HepG2 (cell line): ENCODE results near the gene GPSM1. TPM values are rescaled to one million over a fixed set of nuclear protein-coding genes. Genes with fewer than 3 reads are reported as not detected.

Experiments
- CENPT ChIP-seq: sonication (generic); formaldehyde crosslinking; IDR thresholded peaks from 2 replicates; pipeline ENCODE4 v1.8.0; 2022; ENCODE audit warnings: low read depth, mild to moderate bottlenecking, moderate library complexity, missing genetic modification reagents
- CHCHD3 ChIP-seq: sonication (generic); formaldehyde crosslinking; IDR thresholded peaks from 2 replicates; pipeline ENCODE4 v1.8.0; 2022; ENCODE audit warnings: mild to moderate bottlenecking, missing genetic modification reagents, moderate library complexity
- FLYWCH1 ChIP-seq: sonication (generic); formaldehyde crosslinking; IDR thresholded peaks from 2 replicates; pipeline ENCODE4 v1.8.1; 2023; ENCODE audit warnings: mild to moderate bottlenecking, missing genetic modification reagents
- GRHL1 ChIP-seq: sonication (generic); formaldehyde crosslinking; conservative IDR thresholded peaks from 2 replicates; pipeline ENCODE4 v1.8.0; 2022; ENCODE audit warnings: missing genetic modification reagents
- HOXA7 ChIP-seq: sonication (generic); formaldehyde crosslinking; IDR thresholded peaks from 2 replicates; pipeline ENCODE4 v1.8.1; 2022; ENCODE audit warnings: mild to moderate bottlenecking, missing genetic modification reagents, moderate library complexity
- KDM1A ChIP-seq: IDR thresholded peaks from 2 replicates; pipeline ENCODE4 v1.6.1; 2016; ENCODE audit warnings: missing compliant biosample characterization
- PLRG1 ChIP-seq: fragments of 450-650 bp; conservative IDR thresholded peaks from 2 replicates; pipeline ENCODE4 v1.6.1; 2016
- RARG ChIP-seq: sonication (generic); formaldehyde crosslinking; IDR thresholded peaks from 2 replicates; pipeline ENCODE4 v1.4.0; 2020; ENCODE audit warnings: low read depth, mild to moderate bottlenecking, missing genetic modification reagents
- REL ChIP-seq: sonication (generic); formaldehyde crosslinking; conservative IDR thresholded peaks from 2 replicates; pipeline ENCODE4 v1.8.0; 2022; ENCODE audit warnings: mild to moderate bottlenecking, missing genetic modification reagents, moderate library complexity
- REXO4 ChIP-seq: sonication (generic); formaldehyde crosslinking; IDR thresholded peaks from 2 replicates; pipeline ENCODE4 v1.8.0; 2022; ENCODE audit warnings: missing genetic modification reagents, mild to moderate bottlenecking, borderline replicate concordance
- TEAD2 ChIP-seq: sonication (generic); formaldehyde crosslinking; IDR thresholded peaks from 2 replicates; pipeline ENCODE4 v1.9.0; 2021; ENCODE audit warnings: missing genetic modification reagents
- TEF ChIP-seq: sonication (generic); formaldehyde crosslinking; IDR thresholded peaks from 2 replicates; pipeline ENCODE4 v1.5.0; 2020; ENCODE audit warnings: missing genetic modification reagents
- UBTF ChIP-seq: sonication (generic); formaldehyde crosslinking; IDR thresholded peaks from 2 replicates; pipeline ENCODE4 v1.4.0; 2020; ENCODE audit warnings: mild to moderate bottlenecking, missing genetic modification reagents
- ZGPAT ChIP-seq: IDR thresholded peaks from 2 replicates; pipeline ENCODE4 v1.6.1; 2016; ENCODE audit warnings: mild to moderate bottlenecking
- ZKSCAN1 ChIP-seq: fragments of 150-350 bp; IDR thresholded peaks from 2 replicates; pipeline ENCODE4 v1.6.1; 2014; ENCODE audit warnings: low read length
- ZNF124 ChIP-seq: sonication (generic); formaldehyde crosslinking; IDR thresholded peaks from 2 replicates; pipeline ENCODE4 v1.4.0; 2020; ENCODE audit warnings: missing genetic modification reagents
- ZNF205 ChIP-seq: IDR thresholded peaks from 2 replicates; pipeline ENCODE4 v1.6.1; 2018; ENCODE audit warnings: missing biosample characterization, missing genetic modification reagents
- ZNF234 ChIP-seq: sonication (generic); formaldehyde crosslinking; conservative IDR thresholded peaks from 2 replicates; pipeline ENCODE4 v1.5.1; 2020; ENCODE audit warnings: mild to moderate bottlenecking, missing genetic modification reagents
- ZNF235 ChIP-seq: sonication (generic); formaldehyde crosslinking; IDR thresholded peaks from 2 replicates; pipeline ENCODE4 v1.8.1; 2023; ENCODE audit warnings: mild to moderate bottlenecking, missing genetic modification reagents, borderline replicate concordance
- ZNF513 ChIP-seq: sonication (generic); formaldehyde crosslinking; conservative IDR thresholded peaks from 2 replicates; pipeline ENCODE4 v1.5.0; 2020; ENCODE audit warnings: missing genetic modification reagents
- ZNF570 ChIP-seq: sonication (generic); formaldehyde crosslinking; IDR thresholded peaks from 2 replicates; pipeline ENCODE4 v1.4.0; 2020; ENCODE audit warnings: mild to moderate bottlenecking, missing genetic modification reagents, borderline replicate concordance
- ZSCAN12 ChIP-seq: sonication (generic); formaldehyde crosslinking; IDR thresholded peaks from 2 replicates; pipeline ENCODE4 v1.9.0; 2021; ENCODE audit warnings: mild to moderate bottlenecking, missing genetic modification reagents
- polyA plus RNA-seq, 8 experiments: library from polyadenylated mRNA; depleted of rRNA in 3 of 8; stranded (reverse) in 7 of 8; unstranded in 1 of 8; fragments of >200 nt; fragmentation: Illumina TruSeq in 4 of 8; extraction: Trizol in 4 of 8; gene quantifications; 2 replicates each; pipeline versions ENCODE4 v1.2.1 to v1.2.3, GENCODE V29; 2011 to 2016; ENCODE audit warnings: low read depth in 4 of 8, missing spikeins in 1 of 8, mixed read lengths in 1 of 8; ENCODE audit not compliant: insufficient read depth in 1 of 8
- total RNA-seq, 5 experiments: library from RNA; depleted of rRNA; stranded (reverse); fragments of >200 nt; fragmentation: Illumina TruSeq; extraction: Trizol; gene quantifications; 2 replicates each; pipeline ENCODE4 v1.2.3, GENCODE V29; 2016; ENCODE audit warnings: low read depth in 1 of 5

GPSM1 gene
- total and polyA plus RNA-seq, 2 of the 13 experiments (the other 11 are each of a cell fraction or from before 2014, with no cell fraction given), result 1.0 to 2.4 TPM

- TF ChIP-seq TEF (CRISPR knock-in tag), result no peak
- 0 out of 2 replicates have a peak, but pooled peaks have one; percentile 38 for TF ChIP-seq ZNF124 (CRISPR knock-in tag)
- no peak for TF ChIP-seq HOXA7 (CRISPR knock-in tag)
- no peak; the same call in 1 of the 2 replicates for TF ChIP-seq UBTF (CRISPR knock-in tag)
- no peak for TF ChIP-seq ZNF570 (CRISPR knock-in tag)
- TF ChIP-seq CHCHD3 (CRISPR knock-in tag), result no peak
- no peak; the same call in 1 of the 2 replicates for TF ChIP-seq ZNF235 (CRISPR knock-in tag)
- no peak for TF ChIP-seq ZGPAT (CRISPR knock-in tag)
- no peak for TF ChIP-seq ZSCAN12
- TF ChIP-seq PLRG1, result no peak
- TF ChIP-seq RARG (CRISPR knock-in tag), result no peak
- no peak for TF ChIP-seq ZNF234 (CRISPR knock-in tag)
- no peak for TF ChIP-seq ZNF513 (CRISPR knock-in tag)
- no peak for TF ChIP-seq REXO4 (CRISPR knock-in tag)
- TF ChIP-seq FLYWCH1, result no peak
- no peak for TF ChIP-seq REL
- no peak for TF ChIP-seq TEAD2 (CRISPR knock-in tag)
- no peak for TF ChIP-seq ZKSCAN1
- TF ChIP-seq CENPT (CRISPR knock-in tag), result no peak
- TF ChIP-seq KDM1A (CRISPR knock-in tag), result no peak
- TF ChIP-seq ZNF205 (CRISPR knock-in tag), result 0 out of 2 replicates have a peak, but pooled peaks have one; percentile 40
- TF ChIP-seq GRHL1 (CRISPR knock-in tag), result no peak
Observed at GRCh38 chr9:136297016-136297691, 30.2 kb upstream of the GPSM1 start (continued).
